Ovary (tissue), 10 donors: ENCODE measurements around the gene RLN1. TPM values are rescaled to one million over a fixed set of nuclear protein-coding genes. Genes with fewer than 3 reads are reported as not detected.
"Not testable (repeated sequence)": the region's sequence is repeated elsewhere in the genome, so short reads cannot be mapped to it uniquely, and the experiment has no call there.

Experiments used
- DNase-seq, 5 donors: peaks; one replicate each; pipeline ENCODE4 v3.0.0-alpha.2; 2019 to 2020
- H3K27ac ChIP-seq, 2 donors: fragments of 200-600 bp; one replicate each; pipeline versions ENCODE4 v1.5.1 to v1.8.0; 2019 to 2022
- H3K27me3 ChIP-seq: fragments of 200-600 bp; one replicate; pipeline ENCODE4 v1.8.0; 2022
- H3K36me3 ChIP-seq: fragments of 200-600 bp; sonication (generic); one replicate; pipeline ENCODE4 v1.5.1; 2019
- H3K4me1 ChIP-seq: one replicate; pipeline ENCODE4 v1.8.1; 2013; ENCODE audit warnings: mild to moderate bottlenecking, moderate library complexity; ENCODE audit not compliant: insufficient read depth
- H3K4me3 ChIP-seq: fragments of 200-600 bp; sonication (generic); one replicate; pipeline ENCODE4 v1.5.1; 2017
- H3K9me3 ChIP-seq, 2 donors: fragments of 200-600 bp in 1 of 2; sonication (generic) in 1 of 2; one replicate each; pipeline versions ENCODE4 v1.5.1 to v1.8.1; 2013 to 2019; ENCODE audit warnings: mild to moderate bottlenecking in 1 of 2, moderate library complexity in 1 of 2
- EP300 ChIP-seq: sonication (generic); formaldehyde crosslinking; IDR thresholded peaks from one replicate; pipeline ENCODE4 v1.6.1; 2017; ENCODE audit warnings: antibody characterized with exemption
- POLR2A ChIP-seq: fragments of 450-650 bp; IDR thresholded peaks from one replicate; pipeline ENCODE4 v1.6.1; 2017; ENCODE audit warnings: antibody characterized with exemption, mild to moderate bottlenecking, moderate library complexity
- WGBS, 3 donors: extraction: QIAGEN DNeasy Blood & Tissue Kit in 1 of 3; methylation state at CpG; one replicate each; pipeline versions ENCODE4 v1.1.5 to v1.1.7; 2013 to 2017; 5-methylcytosine and 5-hydroxymethylcytosine counted together
- intact Hi-C, 4 donors: fragments of 100-400 bp; cut with DNase I; formaldehyde crosslinking; loops; one replicate each; pipeline versions ENCODE4 v1.11.0 to v1.15.1; 2022 to 2023
- long read RNA-seq, 3 donors: library from polyadenylated mRNA in 2 of 3; unstranded in 2 of 3; transcript quantifications; one replicate each; pipeline ENCODE4 v2.0.0 and lab custom pipeline, GENCODE V29; 2021 to 2026
- polyA plus RNA-seq, 2 donors: library from polyadenylated mRNA; stranded (reverse); fragments of 200-250 nt in 1 of 2; fragments of 350-450 nt in 1 of 2; fragmentation: Illumina TruSeq in 1 of 2; extraction: RNeasy Lipid Tissue Mini Kit (QIAGEN cat#74804) in 1 of 2; gene quantifications; one replicate each; pipeline ENCODE4 v1.2.3, GENCODE V29; 2013 to 2014
- total RNA-seq, 7 donors: library from RNA; depleted of rRNA in 2 of 7; stranded (reverse); fragments of >200 nt in 2 of 7; fragmentation: NEBNext Ultra II Directional in 3 of 7; extraction: Animal tissue kit (Norgen Biotek cat#: 25700) in 3 of 7; gene quantifications; one replicate each; pipeline versions ENCODE4 v1.1.0 to v1.2.4, GENCODE V29; 2016 to 2023
- TF ChIP-seq, protein P1 (sequence below), 3 donors: fragments of 450-650 bp in 2 of 3; fragments of 200-600 bp in 1 of 3; IDR thresholded peaks; one replicate each; pipeline versions ENCODE4 v1.5.1 to v1.8.0; 2016 to 2022; ENCODE audit warnings: antibody characterized with exemption in 3 of 3, mild to moderate bottlenecking in 1 of 3
- donor health status: DM: no; HTN: no; CAD: no; lungs with moderate emphysema.
- donor health status: DM: no; HTN: no; CAD: no.
- donor health status: Bipolar disorder and iron deficiency.
- donor health status: DM: yes; HTN: yes; CAD: no.
- donor health status: DM: no; HTN: no; CAD: no.
- donor health status: DM: yes; HTN: yes; CAD: no.

Gene RLN1, protein sequence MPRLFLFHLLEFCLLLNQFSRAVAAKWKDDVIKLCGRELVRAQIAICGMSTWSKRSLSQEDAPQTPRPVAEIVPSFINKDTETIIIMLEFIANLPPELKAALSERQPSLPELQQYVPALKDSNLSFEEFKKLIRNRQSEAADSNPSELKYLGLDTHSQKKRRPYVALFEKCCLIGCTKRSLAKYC
- 1 to 10 TPM in 1 of 7 donors, not detected in 6; 1.4 TPM for total RNA-seq
- under 1 TPM in 1 of 2 donors, not detected in 1; 0.28 TPM for polyA plus RNA-seq
- long read RNA-seq, donor 1: 0 reads
- long read RNA-seq, donor 2, partial matches to known transcripts: 0 of 1 reads
- long read RNA-seq, donor 2, other reads (novel, unspliced or antisense): 0 of 1 reads
- long read RNA-seq, donor 3: 0 reads

DNA sequence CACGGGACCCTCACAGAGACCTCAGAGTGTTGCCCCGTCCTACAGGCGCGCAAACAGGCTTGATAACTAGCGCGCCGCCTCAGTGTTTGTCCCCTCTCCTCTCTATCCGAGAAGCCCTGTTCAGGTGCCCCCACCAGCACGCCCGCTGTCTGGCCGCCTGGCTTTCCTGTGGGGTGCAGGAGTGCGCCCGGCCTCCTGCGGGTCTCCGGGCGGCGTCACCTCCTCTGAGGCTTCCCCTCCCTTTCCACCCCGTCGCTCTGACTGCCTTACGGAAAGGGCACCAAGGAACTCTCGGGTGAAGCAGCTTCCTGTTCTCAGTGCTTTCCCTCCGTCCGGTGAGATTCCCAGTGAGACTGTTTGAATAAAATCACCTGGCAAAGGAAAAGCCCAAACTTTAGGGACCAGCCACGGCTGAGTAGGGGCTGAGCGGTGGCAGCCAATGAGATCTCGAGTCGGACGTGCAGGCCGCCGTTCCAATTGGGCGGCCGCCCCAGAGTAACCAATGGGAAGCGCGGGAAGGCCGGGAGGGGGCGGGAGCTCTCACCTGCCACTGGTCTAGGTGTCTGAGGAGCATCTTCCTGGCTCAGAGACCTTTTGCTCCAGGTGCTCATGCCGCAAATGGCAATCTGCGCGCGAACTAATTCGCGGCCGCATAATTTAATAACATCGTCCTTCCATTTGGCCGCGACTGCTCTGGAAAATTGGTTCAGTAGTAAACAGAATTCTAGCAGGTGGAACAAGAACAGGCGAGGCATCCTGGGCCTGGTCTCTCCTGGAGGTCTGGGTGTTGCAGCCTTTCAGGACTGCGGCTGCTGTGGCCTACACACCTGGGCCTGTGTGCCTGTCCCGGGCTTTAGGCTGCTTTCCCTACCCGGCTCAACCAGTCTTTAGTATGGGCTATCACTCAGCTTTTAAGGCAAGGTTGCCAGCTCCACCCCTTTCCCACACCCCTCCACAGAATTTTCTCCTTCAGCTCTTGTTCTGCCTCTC is at the start of gene RLN1:
TSS of gene RLN1 (minus strand) at position 885 of the 990 bp plus-strand sequence. CDS start at position 755, 130 bp downstream.
- WGBS, 3 donors: 19 to 33% (median 20%) methylated on average over 14 to 15 of the region's 50 CpGs
- H3K27me3 ChIP-seq, H3K4me3 ChIP-seq, H3K27ac ChIP-seq, H3K4me1 ChIP-seq, H3K36me3 ChIP-seq, intact Hi-C loops, H3K9me3 ChIP-seq: not testable (repeated sequence)
- DNase-seq: peak in 1 of 5 donors; percentile 13

DNA sequence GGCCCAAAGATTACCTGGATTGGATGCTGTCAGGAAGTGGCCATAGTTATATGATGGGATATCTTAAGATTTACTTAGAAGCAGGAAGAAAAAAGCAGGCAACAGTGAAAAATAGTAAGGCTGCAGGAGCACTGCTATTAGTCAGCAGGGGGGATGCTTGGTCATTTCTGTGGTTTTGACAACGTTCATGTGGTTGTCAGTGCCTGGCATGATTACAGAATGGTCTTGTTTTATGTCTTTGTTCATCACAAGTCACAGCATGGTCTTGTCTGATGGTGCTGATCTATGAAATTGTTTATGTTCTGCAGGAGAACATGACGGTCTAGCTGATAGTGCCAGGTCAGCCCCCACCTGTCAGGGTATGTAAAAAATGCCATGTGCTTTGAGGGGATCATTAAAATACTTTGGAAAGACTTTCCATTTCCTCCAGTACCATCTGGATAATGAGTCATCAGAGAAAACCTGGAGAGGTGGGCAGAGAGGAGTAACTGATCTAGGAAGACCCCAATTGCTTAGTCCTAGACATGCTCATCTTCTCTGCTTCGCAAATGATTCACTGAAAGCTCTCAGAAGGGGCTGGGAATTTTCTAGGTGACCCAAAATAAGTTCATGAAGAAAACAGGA is 49.5 kb upstream of the RLN1 start:
- Histone ChIP-seq H3K4me1 (no peaks in the 10 kb centered on the region), H3K4me3 (no peak overlapping the region), H3K27ac (no peak overlapping the region), H3K36me3 (no peaks in the 10 kb centered on the region), H3K9me3 (no peaks in the 10 kb centered on the region), H3K27me3 (no peaks in the 10 kb centered on the region)
- 30 to 47% (median 35%) methylated on average over 3 of the region's 3 CpGs for WGBS, 3 donors
- TF ChIP-seq EP300: no peak
- TF ChIP-seq, protein P1, sequence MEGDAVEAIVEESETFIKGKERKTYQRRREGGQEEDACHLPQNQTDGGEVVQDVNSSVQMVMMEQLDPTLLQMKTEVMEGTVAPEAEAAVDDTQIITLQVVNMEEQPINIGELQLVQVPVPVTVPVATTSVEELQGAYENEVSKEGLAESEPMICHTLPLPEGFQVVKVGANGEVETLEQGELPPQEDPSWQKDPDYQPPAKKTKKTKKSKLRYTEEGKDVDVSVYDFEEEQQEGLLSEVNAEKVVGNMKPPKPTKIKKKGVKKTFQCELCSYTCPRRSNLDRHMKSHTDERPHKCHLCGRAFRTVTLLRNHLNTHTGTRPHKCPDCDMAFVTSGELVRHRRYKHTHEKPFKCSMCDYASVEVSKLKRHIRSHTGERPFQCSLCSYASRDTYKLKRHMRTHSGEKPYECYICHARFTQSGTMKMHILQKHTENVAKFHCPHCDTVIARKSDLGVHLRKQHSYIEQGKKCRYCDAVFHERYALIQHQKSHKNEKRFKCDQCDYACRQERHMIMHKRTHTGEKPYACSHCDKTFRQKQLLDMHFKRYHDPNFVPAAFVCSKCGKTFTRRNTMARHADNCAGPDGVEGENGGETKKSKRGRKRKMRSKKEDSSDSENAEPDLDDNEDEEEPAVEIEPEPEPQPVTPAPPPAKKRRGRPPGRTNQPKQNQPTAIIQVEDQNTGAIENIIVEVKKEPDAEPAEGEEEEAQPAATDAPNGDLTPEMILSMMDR (IDR thresholded peaks at IDR 0.05): no peak
- DNase-seq: no peak
- intact Hi-C loops: no loop called here

DNA sequence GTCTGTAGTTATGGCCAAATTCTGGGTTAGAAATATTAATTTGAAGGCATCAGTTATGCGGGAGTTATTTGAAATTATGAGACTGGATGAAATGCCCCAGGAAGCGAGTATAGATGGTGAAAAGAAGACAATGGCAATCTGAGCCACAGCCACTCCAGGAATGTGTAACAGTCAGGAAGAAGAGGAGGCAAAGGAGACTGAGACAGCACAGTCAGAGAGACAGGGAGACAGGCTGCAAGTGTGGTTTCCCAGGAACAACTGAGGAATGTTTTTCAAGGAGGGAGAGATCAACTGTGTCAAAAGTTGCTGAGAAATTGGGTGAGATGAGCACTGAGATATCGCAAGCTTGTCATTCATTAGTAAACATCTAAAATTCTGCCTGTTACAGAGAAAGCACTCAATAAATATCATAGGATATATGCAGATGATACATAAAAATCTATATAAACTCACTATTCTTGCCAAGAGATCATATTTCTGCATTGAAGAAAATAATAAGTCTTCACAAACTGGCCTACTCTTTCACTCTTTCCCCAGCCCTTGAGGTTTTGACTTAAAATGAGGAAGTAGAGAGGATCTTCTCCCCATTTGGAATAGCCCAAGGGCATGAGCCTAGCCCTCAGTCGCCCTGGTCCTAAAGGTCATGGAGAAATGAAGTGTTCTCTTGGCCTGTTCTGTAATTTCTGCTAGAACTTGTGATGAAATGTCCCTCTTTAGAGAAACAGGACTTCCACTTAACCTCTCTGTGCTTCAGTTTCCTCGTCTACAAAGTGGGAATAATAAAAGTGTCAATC is 48.5 kb upstream of the RLN1 start:
- H3K27ac ChIP-seq: no peak overlapping the region
- no peaks in the 10 kb centered on the region for H3K4me1 ChIP-seq
- TF ChIP-seq, protein P1 (IDR thresholded peaks at IDR 0.05): no peak
- TF ChIP-seq EP300 (no peak), POLR2A (no peak)
- WGBS, 3 donors: 87 to 93% (median 88%) methylated on average over 5 of the region's 5 CpGs
- DNase-seq: no peak
- intact Hi-C loops: no loop called here
- H3K9me3 ChIP-seq: no peaks in the 10 kb centered on the region
- H3K36me3 ChIP-seq: no peaks in the 10 kb centered on the region
- no peaks in the 10 kb centered on the region for H3K27me3 ChIP-seq
- H3K4me3 ChIP-seq: no peak overlapping the region

DNA sequence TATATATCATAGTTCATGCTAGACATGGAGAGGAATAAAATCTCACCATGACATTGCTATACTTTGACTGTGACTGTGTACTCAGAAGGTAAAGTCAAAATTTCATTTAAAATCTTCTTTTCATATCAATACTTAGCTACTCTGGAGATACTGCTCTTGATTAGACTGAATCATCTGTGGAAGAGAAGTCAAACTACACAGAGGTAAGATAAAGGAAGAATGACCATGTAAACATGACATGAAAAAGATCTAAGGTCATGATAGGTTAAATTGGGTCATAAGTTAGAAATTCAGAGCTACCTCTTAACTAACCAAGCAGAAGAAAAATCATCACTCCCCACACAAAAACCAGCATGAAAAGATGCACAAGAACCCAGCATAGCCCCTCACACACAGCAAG is 44.8 kb upstream of the RLN1 start:
- no peaks in the 10 kb centered on the region for H3K36me3 ChIP-seq

More for the DNA sequence above, 44.8 kb upstream of the RLN1 start:
- TF ChIP-seq POLR2A (no peak), EP300 (no peak)
- TF ChIP-seq, protein P1 (IDR thresholded peaks at IDR 0.05): no peak
- Histone ChIP-seq H3K4me3 (no peak overlapping the region), H3K9me3 (no peaks in the 10 kb centered on the region), H3K27me3 (no peaks in the 10 kb centered on the region), H3K27ac (no peak overlapping the region), H3K4me1 (no peaks in the 10 kb centered on the region)
- no peak for DNase-seq
- intact Hi-C loops: no loop called here
